Caco-2 (cell line): ENCODE data around the gene DZANK1. TPM values are rescaled to one million over a fixed set of nuclear protein-coding genes. Genes with fewer than 3 reads are reported as not detected.

ENCODE experiments used
- BruUV-seq: library from RNA; stranded (reverse); fragments of 400-500 nt; replicated peaks from 2 replicates; lab custom pipeline; 2021; lab: Mats Ljungman, UMichigan
- CTCF ChIA-PET: fragments of 300-600 bp; sonication (Branson Sonifier 250); formaldehyde crosslinking; loops from one replicate; lab custom pipeline; 2022; ENCODE audit warnings: antibody characterized with exemption; lab: Charles Lee
- POLR2A ChIA-PET: fragments of 300-600 bp; sonication (Branson Sonifier 250); formaldehyde crosslinking; loops from one replicate; lab custom pipeline; 2022; ENCODE audit warnings: antibody characterized with exemption; lab: Charles Lee
- DNase-seq, 2 experiments: peaks; one replicate each; pipeline versions ENCODE4 v3.0.0 to v3.0.0-alpha.2; 2020 to 2022
- H3K27me3 ChIP-seq: replicated peaks from 2 replicates; pipeline ENCODE4 v1.6.0; 2011; ENCODE audit warnings: low read length; ENCODE audit not compliant: control insufficient read depth, insufficient read depth
- H3K36me3 ChIP-seq: 2 replicates; pipeline ENCODE4 v1.5.1; 2011; ENCODE audit warnings: low read length; ENCODE audit not compliant: control insufficient read depth, insufficient read depth
- H3K4me1 ChIP-seq: fragments of 250-450 bp; sonication (Bioruptor Pico); 2 replicates; pipeline ENCODE4 v1.5.1; 2020; ENCODE audit warnings: mild to moderate bottlenecking
- H3K4me3 ChIP-seq: 2 replicates; pipeline ENCODE4 v1.5.1; 2011; ENCODE audit warnings: low read depth, mild to moderate bottlenecking, control low read depth, low read length
- H3K9me3 ChIP-seq: fragments of 250-450 bp; sonication (Bioruptor Pico); 2 replicates; pipeline ENCODE4 v1.5.1; 2020; ENCODE audit warnings: mild to moderate bottlenecking, moderate library complexity
- H3K27ac Mint-ChIP-seq: one replicate; pipeline ENCODE4 v1.8.0; 2022; ENCODE audit warnings: mixed read lengths; ENCODE audit not compliant: unreplicated experiment
- H3K27me3 Mint-ChIP-seq: one replicate; pipeline ENCODE4 v1.8.0; 2022; ENCODE audit warnings: mixed read lengths; ENCODE audit not compliant: insufficient read depth, unreplicated experiment
- H3K36me3 Mint-ChIP-seq: one replicate; pipeline ENCODE4 v1.8.0; 2022; ENCODE audit warnings: mild to moderate bottlenecking, mixed read lengths; ENCODE audit not compliant: insufficient read depth, unreplicated experiment
- H3K4me1 Mint-ChIP-seq: one replicate; pipeline ENCODE4 v1.8.0; 2022; ENCODE audit warnings: low read depth, mixed read lengths; ENCODE audit not compliant: unreplicated experiment
- H3K4me3 Mint-ChIP-seq: one replicate; pipeline ENCODE4 v1.8.0; 2022; ENCODE audit warnings: mild to moderate bottlenecking, moderate library complexity, mixed read lengths; ENCODE audit not compliant: unreplicated experiment
- H3K9me3 Mint-ChIP-seq: one replicate; pipeline ENCODE4 v1.8.0; 2022; ENCODE audit warnings: mixed read lengths; ENCODE audit not compliant: unreplicated experiment
- intact Hi-C: fragments of 100-400 bp; cut with micrococcal nuclease; formaldehyde crosslinking; loops from one replicate; pipeline ENCODE4 v1.10.0; 2022; ENCODE audit not compliant: unreplicated experiment
- total RNA-seq: library from RNA; stranded (reverse); gene quantifications from 2 replicates; pipeline ENCODE4 v1.2.3, GENCODE V29; 2022
- TF ChIP-seq, protein P1 (sequence below), 2 experiments: fragments of 200-600 bp in 1 of 2; IDR thresholded peaks; 1 replicate in 1 of 2; 2 replicates in 1 of 2; pipeline versions ENCODE4 v1.5.1 to v1.8.0; 2011 to 2022; ENCODE audit warnings: antibody characterized with exemption in 1 of 2, control low read depth in 1 of 2, inconsistent platforms in 1 of 2, low read depth in 1 of 2, low read length in 1 of 2, mild to moderate bottlenecking in 1 of 2, moderate library complexity in 1 of 2; ENCODE audit not compliant: insufficient read depth in 1 of 2, severe bottlenecking in 1 of 2, unreplicated experiment in 1 of 2

Gene DZANK1
- total RNA-seq, 1 experiment from 2014 or later = 8.6 TPM

DNA sequence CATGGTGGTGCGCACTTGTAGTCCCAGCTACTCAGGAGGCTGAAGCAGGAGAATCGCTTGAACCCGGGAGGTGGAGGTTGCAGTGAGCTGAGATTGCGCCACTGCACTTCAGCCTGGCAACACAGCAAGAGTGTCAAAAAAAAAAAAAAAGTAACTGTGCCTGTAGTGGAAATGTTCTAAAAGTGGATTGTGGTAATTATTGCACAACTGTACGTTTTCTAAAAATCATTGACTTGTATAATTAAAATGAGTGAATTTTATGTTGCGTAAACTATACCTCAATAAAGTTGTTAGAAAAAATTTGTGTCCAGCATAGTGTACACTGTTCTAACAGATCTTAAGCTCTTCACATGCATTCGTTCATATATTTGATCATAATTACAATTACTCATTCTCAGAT is 46.4 kb upstream of the DZANK1 start:
- TF ChIP-seq, protein P1, sequence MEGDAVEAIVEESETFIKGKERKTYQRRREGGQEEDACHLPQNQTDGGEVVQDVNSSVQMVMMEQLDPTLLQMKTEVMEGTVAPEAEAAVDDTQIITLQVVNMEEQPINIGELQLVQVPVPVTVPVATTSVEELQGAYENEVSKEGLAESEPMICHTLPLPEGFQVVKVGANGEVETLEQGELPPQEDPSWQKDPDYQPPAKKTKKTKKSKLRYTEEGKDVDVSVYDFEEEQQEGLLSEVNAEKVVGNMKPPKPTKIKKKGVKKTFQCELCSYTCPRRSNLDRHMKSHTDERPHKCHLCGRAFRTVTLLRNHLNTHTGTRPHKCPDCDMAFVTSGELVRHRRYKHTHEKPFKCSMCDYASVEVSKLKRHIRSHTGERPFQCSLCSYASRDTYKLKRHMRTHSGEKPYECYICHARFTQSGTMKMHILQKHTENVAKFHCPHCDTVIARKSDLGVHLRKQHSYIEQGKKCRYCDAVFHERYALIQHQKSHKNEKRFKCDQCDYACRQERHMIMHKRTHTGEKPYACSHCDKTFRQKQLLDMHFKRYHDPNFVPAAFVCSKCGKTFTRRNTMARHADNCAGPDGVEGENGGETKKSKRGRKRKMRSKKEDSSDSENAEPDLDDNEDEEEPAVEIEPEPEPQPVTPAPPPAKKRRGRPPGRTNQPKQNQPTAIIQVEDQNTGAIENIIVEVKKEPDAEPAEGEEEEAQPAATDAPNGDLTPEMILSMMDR (IDR thresholded peaks at IDR 0.05; ENCODE audit: insufficient read depth in 1 of 2, low read depth in 1 of 2, low read length in 1 of 2, severe bottlenecking in 1 of 2, unreplicated experiment in 1 of 2) = no peak
- POLR2A ChIA-PET = no interaction called here
- Mint-ChIP-seq H3K9me3 (no peaks in the 10 kb centered on the region), H3K36me3 (peaks cover 57% of the 10 kb centered on the region), H3K27ac (no peak overlapping the region), H3K4me3 (no peak overlapping the region), H3K27me3 (no peaks in the 10 kb centered on the region), H3K4me1 (no peaks in the 10 kb centered on the region)
- DNase-seq = no peak
- no peaks in the 10 kb centered on the region for H3K9me3 ChIP-seq
- intact Hi-C loops = no loop called here
- BruUV-seq = no TSS peak
- CTCF ChIA-PET = no interaction called here
- H3K27me3 ChIP-seq = no peaks in the 10 kb centered on the region
- H3K4me3 ChIP-seq = no peak overlapping the region
- H3K36me3 ChIP-seq = peaks cover 2% of the 10 kb centered on the region
- no peaks in the 10 kb centered on the region for H3K4me1 ChIP-seq

DNA sequence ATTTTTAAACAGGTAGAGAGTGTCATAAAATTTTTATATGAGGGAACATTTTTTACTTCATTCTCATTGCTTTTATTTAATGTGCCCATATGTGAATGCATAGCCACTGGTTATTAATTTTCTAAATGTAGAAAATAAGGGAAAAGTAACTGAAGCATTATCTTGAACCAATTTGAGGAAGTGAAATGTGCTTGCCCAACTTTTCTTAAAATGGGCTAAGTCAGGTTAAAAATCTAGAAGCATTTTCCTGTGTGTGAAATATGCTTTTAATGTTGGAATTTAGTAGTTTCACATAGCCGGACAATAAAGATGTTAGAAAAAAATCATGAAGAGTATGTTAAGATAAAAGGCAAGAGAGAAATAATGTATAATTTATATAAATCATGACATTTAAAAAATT is 44.7 kb upstream of the DZANK1 start:
- BruUV-seq = no TSS peak
- no peak for DNase-seq
- H3K4me1 Mint-ChIP-seq = no peaks in the 10 kb centered on the region
- Histone ChIP-seq H3K27me3 (no peaks in the 10 kb centered on the region), H3K9me3 (no peaks in the 10 kb centered on the region), H3K4me3 (no peak overlapping the region), H3K4me1 (peaks cover 2% of the 10 kb centered on the region; the same call in 1 of the 2 replicates), H3K36me3 (peaks cover 2% of the 10 kb centered on the region)
- H3K27me3 Mint-ChIP-seq = no peaks in the 10 kb centered on the region
- no peaks in the 10 kb centered on the region for H3K9me3 Mint-ChIP-seq
- H3K4me3 Mint-ChIP-seq = no peak overlapping the region
- TF ChIP-seq, protein P1 (IDR thresholded peaks at IDR 0.05; ENCODE audit: insufficient read depth in 1 of 2, low read depth in 1 of 2, low read length in 1 of 2, severe bottlenecking in 1 of 2, unreplicated experiment in 1 of 2) = no peak
- intact Hi-C loops = no loop called here
- ChIA-PET CTCF (no interaction called here), POLR2A (no interaction called here)
- no peak overlapping the region for H3K27ac Mint-ChIP-seq
- peaks cover 73% of the 10 kb centered on the region for H3K36me3 Mint-ChIP-seq

DNA sequence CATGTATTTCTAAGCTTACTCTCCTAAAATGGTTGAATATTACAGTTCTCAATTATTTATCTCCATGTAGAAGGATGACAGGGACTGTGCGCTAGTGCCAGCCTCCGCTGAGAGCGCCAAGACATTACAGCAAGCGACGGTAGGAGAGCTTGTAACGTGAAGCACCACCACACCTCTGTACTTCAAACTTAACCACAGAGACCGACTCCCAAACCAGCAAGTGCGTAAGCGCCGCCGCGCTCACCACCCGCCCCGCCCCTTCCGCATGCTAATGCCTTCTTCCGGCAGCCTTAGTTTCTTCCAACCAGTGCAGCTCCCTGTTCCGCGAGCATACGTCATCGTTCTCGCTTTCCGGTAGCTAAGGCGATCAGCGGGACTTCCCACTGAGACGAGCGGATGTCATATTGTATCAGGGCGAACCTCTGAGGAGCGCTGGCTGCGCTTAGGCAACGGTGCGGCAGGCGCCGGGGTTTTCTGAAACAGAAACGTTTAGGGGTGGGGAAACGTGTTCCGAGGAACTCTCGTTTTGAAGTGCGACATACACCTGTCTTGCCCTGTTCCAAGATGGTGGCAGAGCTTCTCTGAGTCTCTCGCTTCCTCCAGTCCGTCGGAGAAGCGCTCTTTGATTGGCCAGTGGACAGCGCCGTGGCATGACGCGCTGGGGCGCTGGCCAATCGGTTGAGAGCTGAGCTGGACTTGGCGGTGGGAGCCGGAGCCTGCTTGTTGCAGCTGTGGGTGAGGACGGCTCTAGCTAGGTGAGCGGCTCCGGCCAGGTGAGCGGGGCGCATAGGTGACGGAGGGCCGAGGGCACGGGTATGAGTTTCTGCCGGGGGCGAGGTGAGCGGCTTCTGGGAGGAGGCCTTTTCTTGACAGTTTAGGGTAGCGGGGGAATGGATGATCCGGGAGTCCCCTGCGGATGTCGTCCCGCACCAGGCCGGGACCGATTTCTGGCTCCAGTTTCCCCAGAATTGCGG is 40.7 kb upstream of the DZANK1 start, which contains the start of gene SEC23B:
TSS of gene SEC23B (plus strand) at position 723 of the 974 bp plus-strand sequence. CDS start 2,896 bp downstream, outside the sequence.
- peak within 1 kb of the TSS; percentile 99 for H3K4me3 Mint-ChIP-seq
- CTCF ChIA-PET = interaction anchor here (0.7 to 2.4 kb wide), 5 partner anchors 9 to 78 kb away, joined by 3 to 12 read pairs (median 6); partner anchors contain the start of genes DZANK1, POLR3F and RBBP9
- no peaks in the 10 kb centered on the region for H3K9me3 Mint-ChIP-seq
- no TSS peak for BruUV-seq
- H3K36me3 Mint-ChIP-seq = peaks cover 49% of the 10 kb centered on the region
- Histone ChIP-seq H3K4me3 (peak within 1 kb of the TSS; percentile 48), H3K4me1 (peaks cover 9% of the 10 kb centered on the region; the same call in 1 of the 2 replicates), H3K9me3 (no peaks in the 10 kb centered on the region), H3K27me3 (no peaks in the 10 kb centered on the region), H3K36me3 (no peaks in the 10 kb centered on the region; the same call in 1 of the 2 replicates)
- peak within 1 kb of the TSS; percentile 100 for H3K27ac Mint-ChIP-seq
- H3K4me1 Mint-ChIP-seq = peaks cover 7% of the 10 kb centered on the region
- intact Hi-C loops = loop anchor here (1.0 to 5.0 kb wide), 5 partner anchors 10 to 94 kb away; partner anchors contain the start of genes DZANK1, POLR3F, RBBP9 and SMIM26
- peak; percentile 98 to 99 for DNase-seq
- H3K27me3 Mint-ChIP-seq = no peaks in the 10 kb centered on the region
- TF ChIP-seq, protein P1 (IDR thresholded peaks at IDR 0.05; ENCODE audit: insufficient read depth in 1 of 2, low read depth in 1 of 2, low read length in 1 of 2, severe bottlenecking in 1 of 2, unreplicated experiment in 1 of 2) = no peak
- POLR2A ChIA-PET = interaction anchor here (0.5 to 4.1 kb wide), 19 partner anchors 8 to 1076 kb away, joined by 3 to 55 read pairs (median 4); partner anchors contain the start of genes DZANK1, POLR3F, RBBP9 and SMIM26
